Natural killer cell (primary cell): ENCODE results near the gene TMEM217. TPM values are rescaled to one million over a fixed set of nuclear protein-coding genes. Genes with fewer than 3 reads are reported as not detected.

Source experiments
- ATAC-seq, 3 donors: fragments of 150-1000 bp in 2 of 3; fragments of 200-7000 bp in 1 of 3; cut with Tn5 transposase; 1 replicate in 1 of 3; 2 replicates in 2 of 3; pipeline ENCODE4 v1.10.0; 2021; ENCODE audit warnings: mild to moderate bottlenecking in 2 of 3, moderate library complexity in 2 of 3
- DNase-seq, 2 donors: peaks; one replicate each; pipeline versions ENCODE4 v3.0.0 to v3.0.0-alpha.2; 2013 to 2021; ENCODE audit warnings: mixed read lengths in 1 of 2
- H3K27ac ChIP-seq: one replicate; pipeline ENCODE4 v1.5.1; 2013; ENCODE audit warnings: mild to moderate bottlenecking, low read length
- H3K27me3 ChIP-seq: one replicate; pipeline ENCODE4 v1.6.1; 2013; ENCODE audit warnings: low read length; ENCODE audit not compliant: control insufficient read depth, insufficient read depth
- H3K36me3 ChIP-seq: one replicate; pipeline ENCODE4 v1.6.1; 2013; ENCODE audit warnings: low read length; ENCODE audit not compliant: control insufficient read depth, insufficient read depth
- H3K4me1 ChIP-seq: one replicate; pipeline ENCODE4 v1.6.1; 2013; ENCODE audit warnings: low read length; ENCODE audit not compliant: control insufficient read depth, insufficient read depth
- H3K4me3 ChIP-seq: one replicate; pipeline ENCODE4 v1.5.1; 2013; ENCODE audit warnings: low read length
- H3K9me3 ChIP-seq: one replicate; pipeline ENCODE4 v1.6.1; 2013; ENCODE audit warnings: low read length; ENCODE audit not compliant: control insufficient read depth, insufficient read depth
- H3K27ac Mint-ChIP-seq, 2 donors: one replicate each; pipeline ENCODE4 v1.8.0; 2022; ENCODE audit warnings: mild to moderate bottlenecking in 2 of 2, mixed read lengths in 2 of 2, moderate library complexity in 1 of 2
- H3K27me3 Mint-ChIP-seq, 2 donors: one replicate each; pipeline ENCODE4 v1.8.0; 2022; ENCODE audit warnings: low read depth in 2 of 2, mixed read lengths in 2 of 2
- H3K36me3 Mint-ChIP-seq: one replicate; pipeline ENCODE4 v1.8.0; 2022; ENCODE audit warnings: mixed read lengths
- H3K4me1 Mint-ChIP-seq, 2 donors: one replicate each; pipeline ENCODE4 v1.8.0; 2022; ENCODE audit warnings: mixed read lengths in 2 of 2
- H3K4me3 Mint-ChIP-seq: one replicate; pipeline ENCODE4 v1.8.0; 2022; ENCODE audit warnings: mild to moderate bottlenecking, moderate library complexity, mixed read lengths
- H3K9me3 Mint-ChIP-seq, 2 donors: one replicate each; pipeline ENCODE4 v1.8.0; 2022; ENCODE audit warnings: mixed read lengths in 2 of 2
- WGBS: methylation state at CpG from one replicate; pipeline ENCODE4 v1.1.7; 2013; ENCODE audit warnings: missing lambda C conversion rate; ENCODE audit not compliant: insufficient coverage; 5-methylcytosine and 5-hydroxymethylcytosine counted together
- intact Hi-C: fragments of 100-400 bp; cut with micrococcal nuclease; formaldehyde crosslinking; loops from one replicate; pipeline ENCODE4 v1.14.2; 2022
- total RNA-seq, 4 donors: library from RNA; stranded (reverse); fragments of 120-200 nt in 1 of 4; gene quantifications; one replicate each; pipeline versions ENCODE4 v1.2.3 to v1.2.4, GENCODE V29; 2013 to 2022
- TF ChIP-seq, protein P1 (sequence below): fragments of 200-600 bp; IDR thresholded peaks from one replicate; pipeline ENCODE4 v1.8.0; 2022; ENCODE audit warnings: antibody characterized with exemption

The TMEM217 gene
- total RNA-seq, 3 donors from 2014 or later (not counting 1 experiment from before 2014, with no cell fraction given), result 0.75 to 2.1 (median 0.75) TPM

DNA sequence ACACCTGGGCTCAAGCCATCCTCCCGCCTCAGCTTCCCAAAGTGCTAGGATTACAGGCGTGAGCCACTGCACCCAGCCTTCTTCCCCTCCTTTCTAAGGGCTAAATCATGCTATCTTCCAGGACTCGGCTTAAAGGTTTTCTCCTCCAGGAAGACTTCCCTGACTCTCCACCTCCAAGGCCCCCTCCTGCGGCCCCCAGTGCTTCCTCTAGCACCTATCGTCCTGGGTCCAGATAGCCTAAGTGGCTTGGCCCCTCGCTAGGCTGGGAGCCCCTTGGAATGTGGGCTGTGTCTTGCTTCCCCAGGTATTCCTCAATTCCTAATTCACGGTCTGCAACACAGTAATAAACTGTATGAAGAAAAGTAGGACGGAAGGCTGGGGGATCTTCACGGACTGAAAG, 51.3 kb downstream of the TMEM217 start:
- intact Hi-C loops, result no loop called here
- Histone ChIP-seq H3K9me3 (no peaks in the 10 kb centered on the region), H3K27ac (no peak overlapping the region), H3K4me3 (no peak overlapping the region), H3K27me3 (no peaks in the 10 kb centered on the region), H3K36me3 (no peaks in the 10 kb centered on the region), H3K4me1 (peaks cover 61% of the 10 kb centered on the region)
- TF ChIP-seq, protein P1, sequence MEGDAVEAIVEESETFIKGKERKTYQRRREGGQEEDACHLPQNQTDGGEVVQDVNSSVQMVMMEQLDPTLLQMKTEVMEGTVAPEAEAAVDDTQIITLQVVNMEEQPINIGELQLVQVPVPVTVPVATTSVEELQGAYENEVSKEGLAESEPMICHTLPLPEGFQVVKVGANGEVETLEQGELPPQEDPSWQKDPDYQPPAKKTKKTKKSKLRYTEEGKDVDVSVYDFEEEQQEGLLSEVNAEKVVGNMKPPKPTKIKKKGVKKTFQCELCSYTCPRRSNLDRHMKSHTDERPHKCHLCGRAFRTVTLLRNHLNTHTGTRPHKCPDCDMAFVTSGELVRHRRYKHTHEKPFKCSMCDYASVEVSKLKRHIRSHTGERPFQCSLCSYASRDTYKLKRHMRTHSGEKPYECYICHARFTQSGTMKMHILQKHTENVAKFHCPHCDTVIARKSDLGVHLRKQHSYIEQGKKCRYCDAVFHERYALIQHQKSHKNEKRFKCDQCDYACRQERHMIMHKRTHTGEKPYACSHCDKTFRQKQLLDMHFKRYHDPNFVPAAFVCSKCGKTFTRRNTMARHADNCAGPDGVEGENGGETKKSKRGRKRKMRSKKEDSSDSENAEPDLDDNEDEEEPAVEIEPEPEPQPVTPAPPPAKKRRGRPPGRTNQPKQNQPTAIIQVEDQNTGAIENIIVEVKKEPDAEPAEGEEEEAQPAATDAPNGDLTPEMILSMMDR, result no peak
- Mint-ChIP-seq H3K36me3 (no peaks in the 10 kb centered on the region), H3K27me3 (no peaks in the 10 kb centered on the region), H3K4me3 (no peak overlapping the region), H3K9me3 (no peaks in the 10 kb centered on the region), H3K27ac (peak overlapping the region; percentile 59 to 82), H3K4me1 (peaks cover 65 to 67% of the 10 kb centered on the region in 2 donors)
- ATAC-seq, result no peak
- no peak for DNase-seq
- WGBS, result 97% methylated on average over 9 of the region's 9 CpGs

DNA sequence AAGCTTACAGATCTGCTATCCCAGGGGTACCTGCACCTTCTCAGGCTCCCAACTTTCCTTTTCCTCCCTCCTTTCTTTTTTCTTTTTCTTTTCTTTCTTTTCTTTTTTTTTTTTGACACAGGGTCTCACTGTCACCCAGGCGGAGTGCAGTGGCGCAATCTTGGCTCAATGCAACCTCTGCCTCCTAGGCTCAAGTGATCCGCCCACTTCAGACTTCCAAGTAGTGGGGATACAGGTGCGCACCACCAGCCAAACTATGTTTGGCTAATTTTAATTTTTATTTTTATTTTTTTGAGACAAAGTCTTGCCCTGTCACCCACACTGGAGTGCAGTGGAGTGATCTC, 52.0 kb downstream of the TMEM217 start:
- TF ChIP-seq, protein P1, result no peak
- Histone ChIP-seq H3K4me3 (no peak overlapping the region), H3K4me1 (peaks cover 67% of the 10 kb centered on the region), H3K36me3 (no peaks in the 10 kb centered on the region), H3K27ac (no peak overlapping the region), H3K27me3 (no peaks in the 10 kb centered on the region), H3K9me3 (no peaks in the 10 kb centered on the region)
- no peaks in the 10 kb centered on the region for H3K27me3 Mint-ChIP-seq
- H3K4me3 Mint-ChIP-seq, result no peak overlapping the region
- WGBS, result 93% methylated on average over 3 of the region's 4 CpGs
- no peaks in the 10 kb centered on the region for H3K9me3 Mint-ChIP-seq
- H3K36me3 Mint-ChIP-seq, result no peaks in the 10 kb centered on the region
- H3K4me1 Mint-ChIP-seq, result peaks cover 68 to 71% of the 10 kb centered on the region in 2 donors
- no peak for ATAC-seq
- intact Hi-C loops, result no loop called here
- DNase-seq, result no peak
- H3K27ac Mint-ChIP-seq, result peak overlapping the region in 1 of 2 donors; percentile 66

DNA sequence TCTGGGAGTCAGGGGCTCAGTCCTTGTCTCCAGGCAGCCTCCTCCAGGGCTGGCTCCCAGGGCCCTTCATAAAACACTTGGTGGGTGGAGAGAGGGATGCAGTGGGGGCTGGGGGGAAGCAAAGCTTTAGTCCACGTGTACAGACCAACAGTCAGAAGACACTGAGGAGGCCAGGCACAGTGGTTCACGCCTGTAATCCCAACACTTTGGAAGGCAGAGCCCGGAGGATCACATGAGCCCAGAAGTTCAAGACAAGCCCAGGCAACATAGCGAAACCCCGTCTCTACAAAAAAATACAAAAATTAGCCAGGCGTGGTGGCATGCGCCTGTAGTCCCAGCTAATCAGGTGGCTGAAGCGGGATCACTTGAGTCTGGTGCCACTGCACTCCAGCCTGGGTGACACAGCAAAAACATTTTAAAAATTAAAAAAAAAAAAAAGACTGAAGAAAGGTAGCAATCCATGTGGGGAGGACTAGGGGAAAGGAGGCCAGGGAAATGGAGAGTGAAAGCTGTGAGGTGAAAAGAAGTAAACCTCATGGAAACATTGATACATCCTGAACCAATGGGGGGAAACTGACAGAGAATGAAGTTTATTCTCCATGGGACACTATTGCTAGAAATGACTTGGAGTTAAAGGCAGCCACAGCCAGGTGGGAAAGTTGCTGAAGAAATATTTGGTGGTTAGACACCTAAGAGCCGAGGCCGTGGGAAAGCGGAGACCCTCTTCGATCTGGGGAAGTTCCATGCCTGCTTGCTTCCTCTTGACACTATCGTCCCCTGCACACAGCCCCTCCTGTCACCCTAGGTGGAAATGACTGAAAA, 52.6 kb downstream of the TMEM217 start:
- H3K4me3 ChIP-seq, result no peak overlapping the region
- Mint-ChIP-seq H3K9me3 (no peaks in the 10 kb centered on the region), H3K27me3 (no peaks in the 10 kb centered on the region), H3K27ac (peak overlapping the region in 1 of 2 donors; percentile 66), H3K36me3 (no peaks in the 10 kb centered on the region), H3K4me3 (no peak overlapping the region), H3K4me1 (peaks cover 70 to 73% of the 10 kb centered on the region in 2 donors)
- no peaks in the 10 kb centered on the region for H3K27me3 ChIP-seq
- 55% methylated on average over 13 of the region's 13 CpGs for WGBS
- ATAC-seq (no peak), DNase-seq (peak in 1 of 2 donors; percentile 28)
- peaks cover 67% of the 10 kb centered on the region for H3K4me1 ChIP-seq
- intact Hi-C loops, result no loop called here
- TF ChIP-seq, protein P1, result no peak
- no peaks in the 10 kb centered on the region for H3K9me3 ChIP-seq
- no peak overlapping the region for H3K27ac ChIP-seq
- no peaks in the 10 kb centered on the region for H3K36me3 ChIP-seq
